Gastrocnemius medialis (tissue), 4 donors: ENCODE measurements around the gene SESTD1. TPM values are rescaled to one million over a fixed set of nuclear protein-coding genes. Genes with fewer than 3 reads are reported as not detected.

ENCODE experiments used
- ATAC-seq, 2 donors: fragments of 150-250 bp; one replicate each; pipeline ENCODE4 v1.9.1; 2016
- DNase-seq, 2 donors: peaks; one replicate each; pipeline ENCODE4 v3.0.0-alpha.2; 2019
- H3K27ac ChIP-seq, 4 donors: fragments of 200-600 bp; sonication (generic); 1 replicate in 1 of 4; 2 replicates in 3 of 4; pipeline ENCODE4 v1.5.1; 2016 to 2018; ENCODE audit warnings: mild to moderate bottlenecking in 2 of 4, moderate library complexity in 1 of 4
- H3K27me3 ChIP-seq, 3 donors: fragments of 200-600 bp; sonication (generic) in 2 of 3; 1 replicate in 1 of 3; 2 replicates in 2 of 3; pipeline versions ENCODE4 v1.5.1 to v1.6.0; 2016 to 2019; ENCODE audit warnings: mild to moderate bottlenecking in 1 of 3, moderate library complexity in 1 of 3
- H3K36me3 ChIP-seq, 2 donors: fragments of 200-600 bp; sonication (generic) in 1 of 2; one replicate each; pipeline ENCODE4 v1.5.1; 2017 to 2018
- H3K4me1 ChIP-seq, 2 donors: fragments of 200-600 bp; sonication (generic) in 1 of 2; one replicate each; pipeline ENCODE4 v1.5.1; 2016 to 2017; ENCODE audit warnings: mild to moderate bottlenecking in 2 of 2
- H3K4me3 ChIP-seq, 4 donors: fragments of 200-600 bp; sonication (generic) in 3 of 4; 1 replicate in 1 of 4; 2 replicates in 3 of 4; pipeline ENCODE4 v1.5.1; 2016 to 2019; ENCODE audit warnings: mild to moderate bottlenecking in 2 of 4
- H3K9me3 ChIP-seq, 3 donors: fragments of 200-600 bp; sonication (generic) in 2 of 3; 1 replicate in 1 of 3; 2 replicates in 2 of 3; pipeline ENCODE4 v1.5.1; 2016 to 2019
- CTCF ChIP-seq, 5 experiments: fragments of 450-650 bp in 3 of 5; fragments of 200-600 bp in 2 of 5; sonication (generic) in 2 of 5; IDR thresholded peaks in 4 of 5; conservative IDR thresholded peaks in 1 of 5; 1 replicate in 4 of 5; 2 replicates in 1 of 5; pipeline ENCODE4 v1.5.1; 2016 to 2019; ENCODE audit warnings: antibody characterized with exemption in 5 of 5, mild to moderate bottlenecking in 3 of 5, moderate library complexity in 3 of 5
- POLR2A ChIP-seq, 2 donors: fragments of 450-650 bp; IDR thresholded peaks; one replicate each; pipeline ENCODE4 v1.6.1; 2017; ENCODE audit warnings: antibody characterized with exemption in 2 of 2, mild to moderate bottlenecking in 2 of 2, moderate library complexity in 2 of 2
- in situ Hi-C, 4 donors: fragments of 200-750 bp; cut with MboI; loops; one replicate each; pipeline versions ENCODE4 v1.15.0 to v1.8.0; 2017; ENCODE audit warnings: low sequenced_read_pairs in 4 of 4
- intact Hi-C: fragments of 100-400 bp; cut with DNase I; formaldehyde crosslinking; loops from one replicate; pipeline ENCODE4 v1.15.1; 2023; ENCODE audit warnings: low total_unique reads
- total RNA-seq, 4 donors: library from RNA; depleted of rRNA; stranded (reverse); fragments of >200 nt; gene quantifications; one replicate each; pipeline versions ENCODE4 v1.1.0 to v1.2.3, GENCODE V29; 2016

SESTD1 gene
- total RNA-seq, 4 donors from 2014 or later = 4.1 to 11.0 (median 8.6) TPM

- no peak overlapping the region for H3K27ac ChIP-seq
- no peak for ATAC-seq
- H3K36me3 ChIP-seq = no peaks in the 10 kb centered on the region
- intact Hi-C loops (no loop called here), in situ Hi-C loops (no loop called here)
- H3K4me1 ChIP-seq = peaks cover 0 to 5% of the 10 kb centered on the region in 2 donors
- H3K27me3 ChIP-seq = no peaks in the 10 kb centered on the region
- H3K9me3 ChIP-seq = no peaks in the 10 kb centered on the region
- no peak for DNase-seq
- no peak overlapping the region for H3K4me3 ChIP-seq
- no peak for TF ChIP-seq POLR2A (IDR thresholded peaks at IDR 0.05)
- TF ChIP-seq CTCF (IDR thresholded peaks at IDR 0.05 in 4 of 5, conservative IDR thresholded peaks at IDR 0.05 in 1 of 5) = no peak
Observed at GRCh38 chr2:179186126-179186525, 78.5 kb downstream of the SESTD1 start.

GRCh38 chr2:179184610-179185009 lies 80.0 kb downstream of the SESTD1 start:
- Histone ChIP-seq H3K4me3 (no peak overlapping the region), H3K27ac (no peak overlapping the region), H3K9me3 (no peaks in the 10 kb centered on the region), H3K4me1 (peaks cover 0 to 5% of the 10 kb centered on the region in 2 donors), H3K36me3 (no peaks in the 10 kb centered on the region), H3K27me3 (no peaks in the 10 kb centered on the region)
- intact Hi-C loops (no loop called here), in situ Hi-C loops (no loop called here)
- DNase-seq (no peak), ATAC-seq (no peak)
- TF ChIP-seq POLR2A (IDR thresholded peaks at IDR 0.05) (no peak), CTCF (IDR thresholded peaks at IDR 0.05 in 4 of 5, conservative IDR thresholded peaks at IDR 0.05 in 1 of 5) (no peak)

- no peaks in the 10 kb centered on the region for H3K9me3 ChIP-seq
- in situ Hi-C loops = no loop called here
- peaks cover 0 to 5% of the 10 kb centered on the region in 2 donors for H3K4me1 ChIP-seq
- H3K27me3 ChIP-seq = no peaks in the 10 kb centered on the region
- no peak overlapping the region for H3K27ac ChIP-seq
- no peaks in the 10 kb centered on the region for H3K36me3 ChIP-seq
- DNase-seq (no peak), ATAC-seq (no peak)
- H3K4me3 ChIP-seq = no peak overlapping the region
- intact Hi-C loops = no loop called here
- TF ChIP-seq POLR2A (IDR thresholded peaks at IDR 0.05) = no peak
- TF ChIP-seq CTCF (IDR thresholded peaks at IDR 0.05 in 4 of 5, conservative IDR thresholded peaks at IDR 0.05 in 1 of 5) = no peak
Observed at GRCh38 chr2:179181002-179181401, 83.6 kb downstream of the SESTD1 start.

- no peaks in the 10 kb centered on the region for H3K27me3 ChIP-seq
- peaks cover 0 to 5% of the 10 kb centered on the region in 2 donors for H3K4me1 ChIP-seq
- no peak overlapping the region for H3K4me3 ChIP-seq
- intact Hi-C loops = no loop called here
- no peaks in the 10 kb centered on the region for H3K9me3 ChIP-seq
- no peak for ATAC-seq
- no peak for DNase-seq
- H3K27ac ChIP-seq = no peak overlapping the region
- TF ChIP-seq POLR2A (IDR thresholded peaks at IDR 0.05) = no peak
- TF ChIP-seq CTCF (IDR thresholded peaks at IDR 0.05 in 4 of 5, conservative IDR thresholded peaks at IDR 0.05 in 1 of 5) = no peak
- H3K36me3 ChIP-seq = peaks cover 0 to 6% of the 10 kb centered on the region in 2 donors
- in situ Hi-C loops = no loop called here
Observed at GRCh38 chr2:179180242-179180641, 84.4 kb downstream of the SESTD1 start.

GRCh38 chr2:179179719-179180118 lies 84.9 kb downstream of the SESTD1 start:
- H3K27ac ChIP-seq = no peak overlapping the region
- ATAC-seq (no peak), DNase-seq (no peak)
- no peak overlapping the region for H3K4me3 ChIP-seq
- peaks cover 0 to 3% of the 10 kb centered on the region in 2 donors for H3K4me1 ChIP-seq
- TF ChIP-seq CTCF (IDR thresholded peaks at IDR 0.05 in 4 of 5, conservative IDR thresholded peaks at IDR 0.05 in 1 of 5) (no peak), POLR2A (IDR thresholded peaks at IDR 0.05) (no peak)
- intact Hi-C loops (no loop called here), in situ Hi-C loops (no loop called here)
- no peaks in the 10 kb centered on the region for H3K27me3 ChIP-seq
- no peaks in the 10 kb centered on the region for H3K9me3 ChIP-seq
- peaks cover 0 to 6% of the 10 kb centered on the region in 2 donors for H3K36me3 ChIP-seq
